ENCODE data around the gene PSMC3IP.
"Not testable (repeated sequence)": the region's sequence is repeated elsewhere in the genome, so short reads cannot be mapped to it uniquely, and the experiment has no call there.

Gene PSMC3IP

DNA sequence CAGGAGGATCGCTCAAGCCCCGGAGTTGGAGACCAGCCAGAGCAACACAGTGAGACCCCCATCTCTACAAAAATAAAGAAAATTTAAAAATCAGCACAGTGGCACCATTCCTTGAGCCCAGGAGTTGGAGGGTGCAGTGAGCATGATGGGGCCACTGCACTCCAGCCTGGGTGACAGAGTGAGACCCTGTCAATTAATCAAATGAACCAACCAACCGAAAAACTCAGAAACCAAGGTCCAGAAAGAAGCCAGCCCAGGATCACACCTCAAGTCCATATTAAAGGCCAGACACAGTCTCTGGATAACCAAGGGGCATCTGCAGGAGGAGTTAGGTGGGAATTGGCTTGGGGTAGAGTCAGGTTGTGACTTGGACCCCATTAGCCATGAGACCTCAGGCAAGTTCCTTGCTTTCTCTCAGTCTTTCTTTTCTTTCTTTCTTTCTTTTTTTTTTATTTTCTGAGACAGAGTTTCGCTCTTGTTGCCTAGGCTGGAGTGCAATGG lies 22.4 kb downstream of the PSMC3IP start:
- Histone ChIP-seq H3K4me1 (peaks cover 0 to 32% (median 25%) of the 10 kb centered on the region in 4 donors), H3K36me3 (no peaks in the 10 kb centered on the region), H3K4me3 (peak overlapping the region; percentile 70 to 92), H3K27ac (peak overlapping the region; percentile 83 to 93), H3K27me3 (no peaks in the 10 kb centered on the region), H3K9me3 (no peaks in the 10 kb centered on the region)
- TF ChIP-seq, protein P1, sequence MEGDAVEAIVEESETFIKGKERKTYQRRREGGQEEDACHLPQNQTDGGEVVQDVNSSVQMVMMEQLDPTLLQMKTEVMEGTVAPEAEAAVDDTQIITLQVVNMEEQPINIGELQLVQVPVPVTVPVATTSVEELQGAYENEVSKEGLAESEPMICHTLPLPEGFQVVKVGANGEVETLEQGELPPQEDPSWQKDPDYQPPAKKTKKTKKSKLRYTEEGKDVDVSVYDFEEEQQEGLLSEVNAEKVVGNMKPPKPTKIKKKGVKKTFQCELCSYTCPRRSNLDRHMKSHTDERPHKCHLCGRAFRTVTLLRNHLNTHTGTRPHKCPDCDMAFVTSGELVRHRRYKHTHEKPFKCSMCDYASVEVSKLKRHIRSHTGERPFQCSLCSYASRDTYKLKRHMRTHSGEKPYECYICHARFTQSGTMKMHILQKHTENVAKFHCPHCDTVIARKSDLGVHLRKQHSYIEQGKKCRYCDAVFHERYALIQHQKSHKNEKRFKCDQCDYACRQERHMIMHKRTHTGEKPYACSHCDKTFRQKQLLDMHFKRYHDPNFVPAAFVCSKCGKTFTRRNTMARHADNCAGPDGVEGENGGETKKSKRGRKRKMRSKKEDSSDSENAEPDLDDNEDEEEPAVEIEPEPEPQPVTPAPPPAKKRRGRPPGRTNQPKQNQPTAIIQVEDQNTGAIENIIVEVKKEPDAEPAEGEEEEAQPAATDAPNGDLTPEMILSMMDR (IDR thresholded peaks at IDR 0.05) = no peak
- intact Hi-C loops (cut with DNase I; ENCODE audit: low total_unique reads) = no loop called here
- DNase-seq = no peak

DNA sequence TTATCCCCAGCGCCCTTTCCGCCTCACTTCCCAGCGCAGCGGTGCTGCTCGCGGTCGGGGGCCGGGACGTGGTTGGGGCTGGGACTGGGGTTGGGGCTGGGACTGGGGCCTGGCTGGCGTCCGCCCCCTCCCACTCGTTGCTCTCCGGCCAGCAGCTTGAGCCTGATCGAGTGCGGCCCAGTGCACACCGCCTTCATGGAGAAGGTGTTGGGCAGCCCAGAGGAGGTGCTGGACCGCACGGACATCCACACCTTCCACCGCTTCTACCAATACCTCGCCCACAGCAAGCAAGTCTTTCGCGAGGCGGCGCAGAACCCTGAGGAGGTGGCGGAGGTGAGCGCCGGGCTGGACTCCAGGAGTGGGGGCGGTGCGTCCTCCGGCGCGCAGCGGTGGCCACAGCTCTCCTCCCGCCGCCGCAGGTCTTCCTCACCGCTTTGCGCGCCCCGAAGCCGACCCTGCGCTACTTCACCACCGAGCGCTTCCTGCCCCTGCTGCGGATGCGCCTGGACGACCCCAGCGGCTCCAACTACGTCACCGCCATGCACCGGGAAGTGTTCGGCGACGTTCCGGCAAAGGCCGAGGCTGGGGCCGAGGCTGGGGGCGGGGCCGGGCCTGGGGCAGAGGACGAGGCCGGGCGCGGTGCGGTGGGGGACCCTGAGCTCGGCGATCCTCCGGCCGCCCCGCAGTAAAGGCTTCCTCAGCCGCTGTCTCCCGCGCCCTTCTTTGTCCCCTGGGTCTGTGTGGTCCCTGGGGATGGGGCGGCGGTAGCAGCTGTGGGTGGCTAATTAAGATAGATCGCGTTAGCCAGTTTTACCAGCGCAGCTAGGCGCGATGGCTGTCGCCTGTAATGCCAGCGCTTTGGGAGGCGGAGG lies 23.0 kb downstream of the PSMC3IP start:
- TF ChIP-seq, protein P1 (IDR thresholded peaks at IDR 0.05) = no peak
- Histone ChIP-seq H3K27me3 (no peaks in the 10 kb centered on the region), H3K9me3 (no peaks in the 10 kb centered on the region), H3K36me3 (no peaks in the 10 kb centered on the region), H3K27ac (peak overlapping the region; percentile 83 to 93), H3K4me3 (peak overlapping the region; percentile 70 to 92), H3K4me1 (peaks cover 0 to 32% (median 23%) of the 10 kb centered on the region in 4 donors)
- intact Hi-C loops (cut with DNase I; ENCODE audit: low total_unique reads) = no loop called here
- DNase-seq = peak; percentile 85 to 91

DNA sequence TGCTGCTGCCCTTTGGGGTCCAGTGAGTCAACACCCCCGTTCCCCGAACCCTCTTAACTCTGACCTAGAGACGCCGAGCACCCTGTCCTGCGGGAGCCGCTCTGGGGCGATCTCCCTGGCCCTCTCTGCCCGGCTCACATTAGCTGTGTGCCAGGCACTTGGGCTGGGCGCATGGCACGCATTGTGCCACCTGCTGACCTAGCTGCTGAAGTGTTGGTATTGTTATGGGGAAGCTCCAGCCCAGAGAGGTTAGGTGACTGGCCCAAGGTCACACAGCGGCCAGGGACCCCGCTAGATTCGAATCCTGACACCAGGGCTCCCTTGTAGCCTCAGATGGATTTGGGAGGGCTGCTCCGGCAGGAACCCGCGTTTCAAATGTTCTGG lies 23.7 kb downstream of the PSMC3IP start:
- peak overlapping the region; percentile 83 to 93 for H3K27ac ChIP-seq
- intact Hi-C loops (cut with DNase I; ENCODE audit: low total_unique reads) = no loop called here
- TF ChIP-seq, protein P1 (IDR thresholded peaks at IDR 0.05) = no peak

DNA sequence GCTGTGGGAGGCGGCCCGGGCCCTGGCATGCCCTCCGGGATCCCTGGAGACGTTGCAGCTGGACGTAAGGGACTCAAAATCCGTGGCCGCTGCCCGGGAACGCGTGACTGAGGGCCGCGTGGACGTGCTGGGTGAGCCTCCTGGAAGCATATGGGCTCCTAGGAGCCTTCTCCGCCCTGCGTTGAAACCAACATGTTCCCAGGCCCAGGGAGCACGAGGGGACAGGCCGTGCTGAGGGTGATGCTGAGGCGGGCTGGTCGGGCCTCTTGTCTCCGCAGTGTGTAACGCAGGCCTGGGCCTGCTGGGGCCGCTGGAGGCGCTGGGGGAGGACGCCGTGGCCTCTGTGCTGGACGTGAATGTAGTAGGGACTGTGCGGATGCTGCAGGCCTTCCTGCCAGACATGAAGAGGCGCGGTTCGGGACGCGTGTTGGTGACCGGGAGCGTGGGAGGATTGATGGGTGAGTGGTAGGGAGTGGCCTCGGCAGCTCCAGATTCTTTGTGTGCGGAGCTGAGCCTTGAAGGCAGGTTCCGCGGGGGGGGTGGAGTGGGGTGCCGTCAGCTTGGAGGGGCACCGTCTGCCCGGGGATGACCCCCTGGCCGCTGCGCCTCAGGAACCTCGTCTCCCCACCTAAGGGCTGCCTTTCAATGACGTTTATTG lies 24.2 kb downstream of the PSMC3IP start:
- Histone ChIP-seq H3K9me3 (no peaks in the 10 kb centered on the region), H3K27me3 (no peaks in the 10 kb centered on the region), H3K36me3 (peaks cover 0 to 2% (median 0%) of the 10 kb centered on the region in 3 donors), H3K4me1 (peaks cover 0 to 38% (median 23%) of the 10 kb centered on the region in 4 donors), H3K27ac (peak overlapping the region; percentile 83 to 93), H3K4me3 (peak overlapping the region; percentile 70 to 92)
- intact Hi-C loops (cut with DNase I; ENCODE audit: low total_unique reads) = no loop called here
- DNase-seq = no peak
- TF ChIP-seq, protein P1 (IDR thresholded peaks at IDR 0.05) = no peak

More for the DNA sequence above, 23.7 kb downstream of the PSMC3IP start:
- Histone ChIP-seq H3K27me3 (no peaks in the 10 kb centered on the region), H3K4me1 (peaks cover 0 to 33% (median 23%) of the 10 kb centered on the region in 4 donors), H3K9me3 (no peaks in the 10 kb centered on the region), H3K36me3 (no peaks in the 10 kb centered on the region), H3K4me3 (peak overlapping the region; percentile 70 to 92)
- DNase-seq = no peak

DNA sequence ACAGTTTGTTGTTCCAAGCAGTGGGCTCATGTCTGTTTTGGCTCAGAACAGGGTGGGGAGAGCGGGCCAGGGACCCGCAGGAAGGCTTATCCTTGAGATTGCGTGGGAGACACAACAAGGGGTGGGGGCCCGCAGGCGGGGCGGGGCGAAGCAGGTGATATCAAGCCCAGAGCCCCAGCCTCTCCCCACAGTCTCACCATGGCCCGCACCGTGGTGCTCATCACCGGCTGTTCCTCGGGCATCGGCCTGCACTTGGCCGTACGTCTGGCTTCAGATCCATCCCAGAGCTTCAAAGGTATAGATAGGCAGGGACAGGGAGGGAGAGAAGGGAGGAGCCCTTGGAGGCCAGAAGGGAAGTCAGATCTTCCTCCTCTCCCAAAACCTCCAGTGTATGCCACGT lies 24.8 kb downstream of the PSMC3IP start, which contains the start of gene HSD17B1:
Gene HSD17B1, plus strand, starts transcription at position 188 of the 400 bp plus-strand sequence. Its CDS starts 11 bp downstream, at position 199.
- peak within 1 kb of the TSS; percentile 70 to 92 for H3K4me3 ChIP-seq
- not testable (repeated sequence) for DNase-seq

More for the DNA sequence above, 24.8 kb downstream of the PSMC3IP start, which contains the start of gene HSD17B1:
- H3K9me3 ChIP-seq; intact Hi-C loops (cut with DNase I; ENCODE audit: low total_unique reads); H3K36me3 ChIP-seq; H3K27me3 ChIP-seq: not testable (repeated sequence)
- peak within 1 kb of the TSS; percentile 83 to 93 for H3K27ac ChIP-seq
- H3K4me1 ChIP-seq = peaks cover 0 to 44% (median 23%) of the 10 kb centered on the region in 4 donors

All from tibial artery (tissue), 4 donors.